Measurements from ENCODE around the gene FAM234B. TPM values are rescaled to one million over a fixed set of nuclear protein-coding genes. Genes with fewer than 3 reads are reported as not detected.

Gene FAM234B
- total and polyA plus RNA-seq, 2 donors (not counting 1 experiment from before 2014, with no cell fraction given), result 2.6 to 8.2 TPM

DNA sequence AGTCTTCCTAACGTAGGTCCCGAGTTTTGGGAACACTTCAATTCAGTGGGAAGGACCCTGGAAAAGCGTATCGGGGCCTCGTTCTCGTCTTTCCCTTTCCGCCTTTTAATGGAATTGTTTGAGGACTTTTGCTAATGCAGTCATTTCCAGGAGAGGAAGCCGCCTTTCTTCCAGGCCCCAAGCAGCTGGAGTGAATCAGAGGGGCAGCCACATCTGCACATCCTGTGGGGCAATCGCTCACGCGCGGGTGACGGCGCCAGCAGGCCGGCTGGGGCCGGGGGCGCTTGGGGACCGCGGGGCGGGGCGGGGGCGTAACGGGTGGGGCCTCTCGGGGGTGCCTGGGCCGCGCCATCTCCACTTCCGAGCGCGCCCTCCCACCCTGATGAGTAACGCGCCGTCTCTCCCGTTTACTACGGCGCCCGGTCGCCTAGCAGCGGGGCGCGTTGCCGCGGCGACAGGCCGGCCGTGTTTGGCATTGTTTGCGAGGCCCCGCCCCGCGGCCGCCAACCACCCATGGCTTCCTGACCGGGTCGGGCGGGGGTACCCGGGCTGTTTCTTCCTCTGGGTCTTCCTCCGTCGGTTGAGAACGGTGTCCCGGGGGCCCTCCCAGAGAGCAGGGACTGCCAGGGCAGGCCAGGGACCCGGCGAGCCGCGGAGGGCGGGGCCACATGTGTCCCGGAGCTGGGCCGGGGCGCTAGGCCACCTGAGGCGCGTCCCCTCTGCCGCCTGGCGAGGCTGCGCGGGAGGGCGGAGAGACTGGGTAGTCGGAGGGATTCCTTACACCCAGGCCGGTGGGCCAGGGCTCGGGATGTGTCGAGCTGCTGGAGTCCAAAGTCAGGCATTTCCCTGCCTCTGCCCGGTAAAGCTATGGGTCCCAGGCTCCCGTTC lies 56.9 kb downstream of the FAM234B start:
- ATAC-seq (ENCODE audit: low read depth) (peak; percentile 77), DNase-seq (peak; percentile 97)
- Histone ChIP-seq H3K27ac (ENCODE audit: low read length in 2 of 2) (peak overlapping the region; percentile 97 to 99), H4K20me1 (ENCODE audit: control insufficient read depth, insufficient read depth, low read length, poor library complexity, severe bottlenecking) (no peaks in the 10 kb centered on the region), H3K79me2 (ENCODE audit: control insufficient read depth, insufficient read depth, low read length) (no peaks in the 10 kb centered on the region), H3K9ac (ENCODE audit: low read length) (peak overlapping the region; percentile 97), H3K27me3 (replicated peaks in 1 of 4; ENCODE audit: control extremely low read depth in 1 of 4, control insufficient read depth in 3 of 4, insufficient read depth in 4 of 4, low read length in 3 of 4) (no peaks in the 10 kb centered on the region), H3K4me3 (ENCODE audit: control extremely low read depth in 1 of 5, extremely low read depth in 1 of 5, insufficient read depth in 1 of 5, low read depth in 2 of 5, low read length in 4 of 5) (peak overlapping the region; percentile 39 to 82 (median 71)), H2AFZ (ENCODE audit: insufficient read depth, low read depth, low read length, poor library complexity, severe bottlenecking) (peak overlapping the region; percentile 70), H3K9me3 (ENCODE audit: control extremely low read depth in 1 of 3, control insufficient read depth in 2 of 3, insufficient read depth in 1 of 3, low read length in 2 of 3) (no peaks in the 10 kb centered on the region), H3K4me1 (ENCODE audit: control insufficient read depth in 2 of 2, insufficient read depth in 2 of 2, low read length in 2 of 2) (peaks cover 52 to 63% of the 10 kb centered on the region in 2 donors), H3K36me3 (replicated peaks in 1 of 2; ENCODE audit: control extremely low read depth in 1 of 2, control insufficient read depth in 1 of 2, extremely low read depth in 1 of 2, insufficient read depth in 2 of 2, low read length in 1 of 2) (no peaks in the 10 kb centered on the region), H3K4me2 (replicated peaks; ENCODE audit: low read depth, low read length, poor library complexity, severe bottlenecking) (peak overlapping the region; percentile 94)
- TF ChIP-seq EZH2 (IDR thresholded peaks at IDR 0.05; ENCODE audit: borderline replicate concordance, insufficient read depth, low read depth, low read length, poor library complexity, severe bottlenecking), result no peak
- TF ChIP-seq, protein P1, sequence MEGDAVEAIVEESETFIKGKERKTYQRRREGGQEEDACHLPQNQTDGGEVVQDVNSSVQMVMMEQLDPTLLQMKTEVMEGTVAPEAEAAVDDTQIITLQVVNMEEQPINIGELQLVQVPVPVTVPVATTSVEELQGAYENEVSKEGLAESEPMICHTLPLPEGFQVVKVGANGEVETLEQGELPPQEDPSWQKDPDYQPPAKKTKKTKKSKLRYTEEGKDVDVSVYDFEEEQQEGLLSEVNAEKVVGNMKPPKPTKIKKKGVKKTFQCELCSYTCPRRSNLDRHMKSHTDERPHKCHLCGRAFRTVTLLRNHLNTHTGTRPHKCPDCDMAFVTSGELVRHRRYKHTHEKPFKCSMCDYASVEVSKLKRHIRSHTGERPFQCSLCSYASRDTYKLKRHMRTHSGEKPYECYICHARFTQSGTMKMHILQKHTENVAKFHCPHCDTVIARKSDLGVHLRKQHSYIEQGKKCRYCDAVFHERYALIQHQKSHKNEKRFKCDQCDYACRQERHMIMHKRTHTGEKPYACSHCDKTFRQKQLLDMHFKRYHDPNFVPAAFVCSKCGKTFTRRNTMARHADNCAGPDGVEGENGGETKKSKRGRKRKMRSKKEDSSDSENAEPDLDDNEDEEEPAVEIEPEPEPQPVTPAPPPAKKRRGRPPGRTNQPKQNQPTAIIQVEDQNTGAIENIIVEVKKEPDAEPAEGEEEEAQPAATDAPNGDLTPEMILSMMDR (IDR thresholded peaks at IDR 0.05), result no peak
- Mint-ChIP-seq H3K4me3 (peak overlapping the region; percentile 88), H3K27ac (peak overlapping the region; percentile 96), H3K4me1 (peaks cover 62% of the 10 kb centered on the region), H3K27me3 (no peaks in the 10 kb centered on the region), H3K9me3 (ENCODE audit: insufficient read depth) (no peaks in the 10 kb centered on the region)
- ChIA-PET POLR2A (interaction anchor here (0.7 kb wide), 2 partner anchors 287 to 387 kb away, joined by 3 to 5 read pairs; no protein-coding TSS in a partner anchor), CTCF (interaction anchor here (0.6 to 8.7 kb wide), 7 partner anchors 16 to 282 kb away, joined by 3 to 108 read pairs (median 4); partner anchors contain the start of gene EMP1)
- whole genome bisulfite sequencing (ENCODE audit: insufficient coverage), result under 1% methylated on average over 73 of the region's 79 CpGs
- intact Hi-C loops (cut with micrococcal nuclease), result loop anchor here (1.0 to 2.0 kb wide), 8 partner anchors 56 to 744 kb away; partner anchors contain the start of genes BORCS5, CREBL2, EMP1 and FAM234B
